Activated CD4-positive, alpha-beta T cell treated with anti-CD3 and anti-CD28 coated beads, Interleukin-10, Interleukin-2, amounts not matched to agents 100 ng/mL and 50 ng/mL, durations not matched to agents 16 hours and 8 hours (primary cell): ENCODE measurements around the gene KCMF1.
A peak's percentile ranks its signal among the peaks of the same experiment; 100 is the strongest.

Source experiments
- DNase-seq: peaks from one replicate; pipeline ENCODE4 v3.0.0-alpha.2; 2020

The KCMF1 gene

DNA sequence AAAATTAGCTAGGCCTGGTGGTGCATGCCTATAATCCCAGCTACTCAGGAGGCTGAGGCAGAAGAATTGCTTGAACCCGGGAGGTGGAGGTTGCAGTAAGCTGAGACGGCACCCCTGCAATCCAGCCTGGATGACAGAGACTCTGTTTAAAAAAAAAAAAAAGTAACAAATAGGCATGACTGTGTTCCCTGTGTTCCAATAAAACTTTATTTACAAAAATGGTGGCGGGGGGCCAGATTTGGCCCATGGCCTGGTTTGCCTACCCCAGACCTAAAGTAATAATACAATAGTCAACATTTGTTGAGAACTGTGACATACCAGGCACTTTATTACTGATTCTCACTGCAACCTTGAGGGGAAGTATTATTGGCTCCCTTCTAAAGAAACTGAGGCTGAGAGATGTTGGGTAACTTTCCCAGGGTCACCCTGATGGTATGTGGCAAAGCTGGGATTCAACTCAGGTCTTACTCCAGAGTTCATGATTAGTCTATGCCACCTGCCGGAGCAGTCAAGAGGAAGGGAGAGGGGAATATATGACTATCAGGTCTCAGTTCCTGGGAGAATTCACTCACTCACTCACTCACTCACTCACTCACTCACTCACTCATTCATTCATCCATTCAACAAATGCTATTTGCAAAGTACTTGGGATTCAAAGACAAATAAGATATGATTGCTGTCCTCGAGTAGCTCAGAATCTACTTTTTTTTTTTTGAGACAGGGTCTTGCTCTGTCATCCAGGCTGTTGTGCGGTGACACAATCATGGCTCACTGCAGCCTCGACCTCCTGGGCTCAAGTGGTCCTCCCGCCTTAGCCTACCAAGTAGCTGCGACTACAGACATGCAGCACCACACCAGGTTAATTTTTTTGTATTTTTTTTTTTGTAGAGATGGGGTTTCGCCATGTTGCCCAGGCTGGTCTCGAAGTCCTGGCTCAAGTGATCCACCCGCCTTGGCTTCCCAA is 14.3 kb upstream of the KCMF1 start:
- no peak for DNase-seq

DNA sequence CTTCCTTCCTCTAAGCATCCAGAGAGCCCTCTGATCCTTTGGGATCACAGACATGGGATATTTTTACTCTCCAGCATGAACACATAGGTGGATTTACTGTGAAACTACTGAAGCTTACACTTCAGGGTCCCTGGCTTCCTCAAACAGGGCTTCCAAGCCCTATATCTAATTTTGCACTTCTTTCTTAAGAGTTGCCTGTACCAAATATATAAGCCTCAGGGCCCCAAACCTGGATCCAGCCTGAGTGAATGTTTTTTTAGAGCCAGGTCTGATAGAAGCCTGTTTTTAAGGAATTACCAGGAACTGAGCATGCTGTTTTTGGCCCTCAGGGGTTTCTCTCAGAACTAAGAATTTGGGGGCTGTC is 13.2 kb upstream of the KCMF1 start:
- no peak for DNase-seq

DNA sequence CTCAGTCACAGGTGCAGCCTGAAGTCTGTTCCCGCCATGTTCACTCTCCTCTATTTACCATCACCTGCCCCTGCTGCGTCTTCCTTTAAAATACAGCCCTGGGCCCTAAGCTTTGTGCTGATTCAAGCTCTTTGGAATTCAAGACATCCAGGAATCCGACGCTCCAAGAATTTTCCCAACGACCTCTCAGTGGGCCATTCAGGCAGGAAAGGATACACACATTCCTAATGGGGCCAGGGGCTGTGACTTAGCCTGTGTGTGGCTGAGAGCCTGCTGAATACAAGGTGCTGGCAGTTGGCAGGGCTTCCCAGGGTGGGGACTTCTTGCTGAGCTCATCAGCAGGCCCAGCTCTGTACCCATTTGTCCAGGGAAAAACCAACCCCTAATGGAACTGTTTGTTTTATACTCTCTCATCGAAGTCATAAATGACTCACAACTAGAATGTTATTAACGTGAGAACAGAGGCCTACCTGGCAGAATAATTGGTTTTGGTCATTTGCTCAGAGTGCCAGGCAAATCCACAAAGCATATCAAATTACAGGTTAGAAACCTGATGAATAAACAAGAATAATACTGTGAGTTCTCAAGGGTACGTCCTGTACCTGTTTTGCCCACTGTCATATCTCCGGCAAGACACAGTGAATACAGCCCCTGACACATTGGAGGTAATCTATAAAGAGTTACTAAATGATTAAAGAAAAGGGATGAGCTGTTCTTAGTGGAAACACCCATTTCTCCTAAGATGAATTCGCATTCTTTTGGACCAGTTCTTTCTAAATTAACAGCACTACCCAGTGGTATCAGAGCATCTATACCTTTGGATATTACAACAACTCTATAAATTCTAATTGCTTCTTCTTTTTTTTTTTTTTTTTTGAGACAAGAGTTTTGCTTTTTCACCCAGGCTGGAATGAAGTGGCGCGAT is 12.6 kb upstream of the KCMF1 start:
- no peak for DNase-seq

DNA sequence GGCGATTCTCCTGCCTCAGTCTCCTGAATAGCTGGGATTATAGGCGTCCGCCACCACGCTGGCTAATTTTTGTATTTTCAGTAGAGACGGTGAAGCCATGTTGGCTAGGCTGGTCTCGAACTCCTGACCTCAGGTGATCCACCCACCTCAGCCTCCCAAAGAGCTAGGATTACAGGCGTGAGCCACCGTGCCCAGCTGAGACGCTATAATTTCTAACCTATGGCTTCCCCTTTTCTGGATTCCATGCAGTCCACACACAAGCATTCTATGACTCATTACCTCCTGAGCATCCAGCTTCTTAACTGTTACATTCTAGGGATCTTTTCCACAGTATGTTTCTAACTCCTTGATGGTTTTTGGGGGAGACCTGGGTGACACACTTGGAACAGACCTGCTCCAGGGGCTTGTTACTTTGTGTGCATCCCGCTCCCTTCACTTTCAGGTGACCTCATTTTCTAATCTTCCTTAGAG is 11.8 kb upstream of the KCMF1 start:
- no peak for DNase-seq

DNA sequence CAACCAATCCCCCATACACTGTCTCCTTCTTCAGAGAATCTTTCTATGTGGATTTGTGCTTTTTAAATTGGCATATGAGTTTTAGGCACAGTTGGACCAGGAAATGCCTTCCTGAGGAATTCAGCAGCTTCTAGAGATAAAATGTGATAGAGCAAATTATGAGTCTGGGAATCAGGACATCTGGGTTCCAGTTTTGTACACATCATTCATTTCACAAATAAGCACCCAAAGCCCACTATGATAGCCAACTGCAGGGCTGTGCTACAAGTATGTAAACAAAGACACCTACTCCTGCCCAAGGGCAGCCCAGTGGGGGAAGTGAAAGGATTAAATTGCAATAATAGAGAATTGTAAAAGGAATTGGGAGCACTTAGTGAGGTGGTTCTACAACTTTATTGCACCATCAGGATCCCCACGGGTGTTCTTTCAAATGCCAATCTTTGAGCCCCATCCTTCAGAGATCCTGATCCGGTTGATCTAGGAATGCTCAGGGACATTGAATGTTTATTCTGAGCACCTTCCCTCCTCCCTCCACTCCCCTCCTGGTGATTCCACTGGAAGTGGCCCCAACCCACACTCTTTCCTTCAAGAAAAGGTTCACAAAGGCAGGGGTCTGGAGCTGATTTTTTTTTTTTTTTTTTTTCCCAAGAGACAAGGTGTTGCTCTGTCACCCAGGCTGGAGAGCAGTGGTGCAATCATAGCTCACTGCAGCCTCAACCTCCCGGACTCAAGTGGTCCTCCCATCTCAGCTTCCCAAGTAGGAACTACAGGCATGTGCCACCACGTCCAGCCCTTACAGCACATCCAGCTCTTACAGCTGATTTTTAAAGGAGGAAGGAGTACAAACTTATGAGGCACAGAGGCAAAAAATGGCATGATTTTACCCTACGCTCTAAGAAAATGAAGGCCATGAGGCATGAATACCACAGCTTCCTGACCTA is 11.1 kb upstream of the KCMF1 start:
- no peak for DNase-seq

DNA sequence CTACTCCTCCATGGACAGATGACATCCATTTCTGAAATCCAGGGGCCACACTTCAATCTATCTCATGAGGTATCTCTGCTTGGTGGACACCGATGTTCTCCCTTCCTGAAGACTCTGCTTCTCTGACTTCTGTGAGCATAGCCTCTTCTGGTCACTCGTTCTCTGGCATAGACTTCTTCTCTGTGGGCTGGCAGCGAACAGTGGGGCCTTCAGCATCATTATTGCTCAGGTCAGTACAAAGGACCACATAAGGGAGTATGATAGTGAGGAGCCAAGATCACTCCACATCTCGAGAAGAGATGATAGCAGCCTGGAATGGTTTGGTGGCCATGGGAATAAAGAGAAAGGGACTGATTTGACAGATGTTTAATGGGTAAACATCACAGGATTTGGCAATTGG is 8.0 kb upstream of the KCMF1 start:
- DNase-seq, result no peak

DNA sequence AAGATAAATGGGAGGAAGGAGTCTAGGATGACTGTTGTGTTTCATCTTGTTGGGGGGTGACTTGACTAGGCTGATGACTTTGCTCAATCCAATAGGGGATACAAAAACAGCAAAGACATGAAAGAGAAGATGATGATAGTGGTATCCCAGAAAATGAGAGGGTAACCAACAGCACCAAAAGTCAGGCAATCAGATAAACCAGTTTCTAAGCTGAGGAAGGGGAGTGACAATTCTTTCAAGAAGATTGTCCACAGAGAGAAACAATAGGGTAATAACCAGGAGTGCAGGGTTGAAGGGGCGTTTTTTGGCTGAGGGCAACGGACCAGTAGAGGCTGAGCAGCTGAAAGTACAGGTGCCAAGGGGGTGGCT is 7.7 kb upstream of the KCMF1 start:
- DNase-seq, result no peak

DNA sequence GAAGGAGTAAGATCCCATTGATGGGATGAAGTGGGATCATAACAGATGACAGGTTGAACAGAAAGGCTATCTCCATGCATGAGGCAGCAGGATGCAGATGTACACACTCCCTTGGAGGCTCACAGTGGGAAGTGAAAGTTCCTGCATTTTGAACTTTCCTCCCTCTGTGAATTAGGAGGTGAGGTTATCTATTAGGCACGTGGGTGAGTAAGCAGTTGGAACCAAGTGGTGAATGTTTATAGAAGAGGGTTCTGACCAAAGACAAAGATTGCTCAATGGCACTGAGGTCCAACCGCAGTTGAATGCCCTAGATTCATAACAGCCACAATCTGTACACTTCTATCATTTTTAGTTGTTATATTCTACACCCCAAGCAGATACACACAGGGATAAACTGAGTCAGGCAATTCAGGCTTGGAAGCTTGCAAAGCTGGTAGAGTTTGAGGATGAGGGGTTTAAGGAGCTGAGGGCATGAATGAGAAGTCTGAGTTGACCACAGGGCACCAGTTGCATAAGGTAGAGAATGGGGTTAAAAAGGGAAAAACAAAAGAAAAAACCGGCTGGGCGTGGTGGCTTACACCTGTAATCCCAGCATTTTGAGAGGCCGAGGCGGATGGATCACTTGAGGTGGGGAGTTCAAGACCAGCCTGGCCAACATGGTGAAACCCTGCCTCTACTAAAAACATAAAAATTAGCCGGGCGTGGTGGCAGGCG is 7.1 kb upstream of the KCMF1 start:
- no peak for DNase-seq

DNA sequence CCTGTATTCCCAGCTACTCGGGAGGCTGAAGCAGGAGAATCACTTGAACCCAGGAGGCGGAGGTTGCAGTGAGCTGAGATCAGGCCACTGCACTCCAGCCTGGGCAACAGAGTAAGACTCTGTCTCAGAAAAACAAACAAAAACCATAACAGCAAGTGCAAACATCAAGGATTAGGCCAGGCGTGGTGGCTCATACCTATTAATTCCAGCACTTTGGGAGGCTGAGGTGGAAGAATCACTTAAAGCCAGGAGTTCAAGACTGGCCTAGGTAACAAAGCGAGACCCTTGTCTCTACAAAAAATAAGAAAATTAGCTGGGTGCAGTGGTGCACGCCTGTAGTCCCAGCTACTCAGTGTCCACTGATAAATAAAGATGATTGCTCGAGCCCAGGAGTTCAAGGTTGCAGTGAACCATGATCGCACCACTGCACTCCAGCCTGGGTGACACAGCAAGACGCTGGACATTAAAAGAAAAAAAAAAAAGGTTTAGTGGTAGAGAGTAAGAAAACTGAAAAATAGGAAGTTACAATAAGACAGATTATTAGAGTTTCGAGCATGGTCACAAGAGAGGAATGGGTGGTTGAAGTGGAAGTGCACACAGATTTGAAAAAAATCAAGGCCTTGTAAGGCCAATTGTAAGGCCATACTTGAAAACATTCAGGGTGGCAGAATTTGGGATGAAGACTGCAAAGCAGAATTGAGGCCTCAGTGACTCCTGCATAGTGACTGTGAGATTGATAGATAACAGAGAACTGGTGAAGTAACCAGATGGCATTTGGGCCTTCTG is 6.4 kb upstream of the KCMF1 start:
- no peak for DNase-seq

DNA sequence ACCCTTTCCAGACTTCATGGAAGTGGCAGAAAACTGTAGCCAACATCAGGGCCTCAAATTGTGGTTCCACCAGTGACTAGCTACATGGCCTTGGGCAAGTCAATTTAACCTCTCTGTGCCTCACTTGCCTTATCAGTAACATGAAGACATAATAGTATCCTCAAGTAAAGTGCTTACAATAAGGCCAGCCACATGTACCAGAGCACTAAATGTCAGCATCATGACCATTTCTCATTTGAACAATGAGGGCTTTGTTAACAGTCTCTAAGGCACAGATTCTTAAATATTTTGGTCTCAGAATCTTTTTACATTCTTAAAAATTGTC is 5.8 kb upstream of the KCMF1 start:
- DNase-seq, result no peak

DNA sequence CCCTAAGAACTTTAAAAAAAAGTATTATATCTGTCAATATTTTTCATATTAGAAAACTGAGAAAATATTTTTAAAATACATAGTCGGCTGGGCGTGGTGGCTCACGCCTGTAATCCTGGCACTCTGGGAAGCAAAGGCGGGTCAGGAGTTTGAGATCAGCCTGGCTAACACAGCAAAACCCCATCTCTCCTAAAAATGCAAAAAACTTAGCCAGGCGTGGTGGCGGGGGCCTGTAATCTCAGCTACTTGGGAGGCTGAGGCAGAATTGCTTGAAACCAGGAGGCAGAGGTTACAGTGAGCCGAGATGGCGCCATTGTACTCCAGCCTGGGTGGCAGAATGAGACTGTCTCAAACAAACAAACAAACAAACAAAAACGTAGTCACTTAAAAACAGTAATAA is 5.1 kb upstream of the KCMF1 start:
- DNase-seq, result no peak

DNA sequence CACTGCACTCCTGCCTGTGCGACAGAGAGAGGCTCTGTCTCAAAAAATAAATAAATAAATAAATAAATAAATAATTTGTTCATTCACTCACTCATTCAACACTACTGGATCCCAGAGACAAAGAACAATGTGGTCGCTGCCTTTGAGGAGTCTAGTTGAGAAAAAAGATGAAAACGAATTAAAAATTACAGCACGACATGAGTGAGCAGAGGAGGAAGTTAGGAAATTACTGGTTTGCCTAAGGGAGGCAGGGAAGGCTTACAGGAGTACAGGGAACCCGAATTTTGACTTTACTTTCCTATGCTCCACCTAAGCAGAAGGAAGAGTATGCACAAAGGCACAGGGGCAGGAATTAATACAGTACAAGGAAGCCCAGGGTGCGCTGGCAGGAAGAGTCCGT is 4.2 kb upstream of the KCMF1 start:
- DNase-seq, result no peak

DNA sequence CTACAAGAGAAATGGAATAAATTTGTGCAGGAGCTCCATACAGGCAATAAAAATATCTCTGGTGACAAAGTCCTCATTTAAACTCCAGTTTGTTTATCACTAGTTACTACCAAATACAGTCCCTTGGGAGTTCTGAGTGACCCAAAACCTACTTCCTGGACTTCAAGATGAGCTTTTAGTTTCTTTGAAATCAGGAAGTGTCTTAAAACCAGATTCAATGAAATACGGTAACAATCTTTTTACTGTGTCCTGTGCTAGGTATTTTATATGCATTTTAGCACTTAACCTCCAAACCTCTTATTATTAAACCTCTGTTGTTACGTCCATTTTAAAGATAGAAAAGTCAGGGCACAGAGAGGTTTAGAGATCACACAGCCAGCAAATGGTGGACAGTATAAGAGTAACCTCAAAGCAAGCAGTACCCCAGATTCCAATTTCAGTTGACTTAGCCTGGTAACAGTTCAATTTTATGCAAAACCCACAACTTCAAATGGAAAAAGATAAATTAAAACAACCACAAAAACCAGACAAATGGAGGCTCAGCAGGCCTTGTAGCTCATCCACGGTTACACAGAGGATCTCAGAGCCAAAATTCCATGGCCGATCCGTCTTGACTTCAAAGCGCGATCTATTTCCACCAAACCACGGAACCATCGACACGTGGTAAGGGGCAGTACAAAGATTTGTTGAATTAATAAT is 1.3 kb upstream of the KCMF1 start:
- DNase-seq, result peak; percentile 42

DNA sequence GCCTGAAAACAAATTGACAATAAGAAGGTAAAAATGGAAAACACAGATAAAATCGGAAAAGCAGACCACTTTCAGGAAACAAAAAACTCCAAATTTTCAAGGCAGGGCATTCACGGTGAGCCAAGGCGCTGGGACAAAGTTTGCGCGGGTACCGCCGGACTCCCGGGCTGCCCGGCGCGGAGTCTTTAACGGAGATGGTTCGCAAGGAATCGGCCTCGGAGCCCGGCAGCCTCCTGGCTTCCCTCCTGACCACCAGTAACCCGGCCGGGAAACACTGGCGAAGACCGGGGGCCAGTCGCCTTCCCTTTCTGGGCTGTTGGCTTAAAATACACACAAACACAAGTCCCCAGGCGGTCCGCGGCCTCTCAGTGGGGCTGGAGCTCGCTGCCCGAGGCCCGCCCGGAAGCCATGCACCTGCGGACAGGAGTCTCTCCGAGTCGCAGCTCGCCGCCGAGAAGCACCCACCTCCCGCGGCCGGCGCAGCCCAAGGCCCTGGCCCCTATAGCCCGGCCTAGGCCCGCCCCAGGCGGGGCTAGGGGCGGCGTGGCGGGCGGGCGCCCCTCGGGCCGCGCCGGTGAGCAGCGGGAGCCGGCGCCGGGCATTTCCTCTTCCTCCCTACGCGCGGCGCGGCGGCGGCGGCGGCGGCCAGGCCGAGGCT is 622 bp upstream of the KCMF1 start:
- DNase-seq, result peak; percentile 72

DNA sequence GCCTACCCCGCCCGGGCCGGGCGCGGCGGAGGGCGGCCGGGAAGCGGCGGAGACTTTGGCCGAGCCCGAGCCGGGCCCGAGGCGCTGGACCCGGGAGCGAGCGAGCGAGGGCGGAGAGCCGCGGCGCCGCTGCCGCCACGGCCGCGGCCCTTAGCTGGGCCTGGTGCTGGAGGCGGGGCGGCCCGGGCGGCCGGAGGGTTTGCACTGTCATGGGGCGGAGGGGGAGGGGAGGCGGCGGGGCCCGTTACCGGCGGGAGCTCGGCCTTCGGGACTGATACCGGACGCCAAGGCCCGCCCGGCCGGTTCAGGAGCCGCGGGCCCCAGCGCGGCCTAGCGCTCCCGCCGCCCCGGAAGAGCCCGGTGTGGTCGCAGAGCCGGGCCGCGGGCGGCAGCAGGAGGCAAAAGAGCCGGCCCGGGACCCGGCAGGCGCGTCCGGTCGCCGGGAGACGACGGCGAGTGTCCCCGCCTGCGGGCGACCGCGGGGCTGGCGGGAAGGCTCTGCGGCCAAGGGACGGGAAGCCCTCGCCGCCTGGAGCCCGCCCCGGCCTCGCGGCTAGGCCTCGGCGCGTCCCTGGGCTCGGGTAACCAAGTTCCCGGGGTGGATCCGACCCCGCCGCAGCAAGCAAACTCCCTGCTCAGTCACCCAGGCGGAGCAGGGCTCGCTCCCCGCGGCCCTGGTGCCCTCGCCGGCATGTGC is 697 bp downstream of the KCMF1 start:
- peak; percentile 69 for DNase-seq

DNA sequence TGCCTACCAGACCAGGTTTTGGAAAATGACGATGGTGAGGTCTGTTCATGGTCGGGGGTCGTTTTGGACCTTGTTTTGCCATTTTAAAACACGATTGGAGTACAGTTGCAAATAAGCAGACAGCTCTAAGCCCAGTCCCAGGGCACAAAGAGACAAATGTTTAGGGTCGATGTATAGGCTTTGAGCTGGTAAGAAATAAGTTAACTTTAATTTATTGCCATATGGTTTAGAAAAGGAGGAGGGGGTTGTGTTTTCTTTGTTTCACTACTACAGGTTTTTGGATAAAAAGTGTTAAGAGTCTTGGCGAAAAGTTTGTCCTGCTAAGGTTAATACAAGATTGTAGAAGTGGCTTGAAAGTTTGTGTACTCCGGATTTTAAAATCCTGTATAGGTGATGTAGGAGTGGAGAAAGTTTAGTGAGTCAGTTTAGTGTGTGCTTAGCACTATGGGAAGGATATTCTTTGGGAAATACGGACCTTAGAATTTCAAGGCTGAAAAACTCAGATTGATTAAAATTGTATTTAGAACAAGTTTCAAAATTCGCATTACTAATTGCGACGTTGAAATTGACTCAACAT is 1.3 kb downstream of the KCMF1 start:
- no peak for DNase-seq

DNA sequence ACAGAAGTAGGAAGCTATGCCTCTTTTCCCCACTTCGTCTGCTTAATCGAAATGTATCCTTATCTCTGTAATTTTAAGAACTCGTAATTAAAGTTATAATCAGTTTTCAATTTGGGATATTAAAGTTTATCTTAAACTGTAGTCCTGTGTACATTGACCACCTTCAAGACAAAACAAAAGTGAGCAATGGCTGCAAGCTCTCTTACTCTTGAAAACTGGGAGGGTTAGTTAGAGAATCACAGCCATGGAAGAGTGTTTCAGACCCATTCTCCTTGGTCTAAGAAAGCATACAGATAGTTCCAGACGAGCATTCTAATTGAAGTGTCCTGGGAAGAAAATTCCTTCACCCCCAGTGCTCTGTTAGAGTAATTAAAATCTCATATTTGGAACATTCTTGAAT is 2.0 kb downstream of the KCMF1 start:
- DNase-seq, result no peak

DNA sequence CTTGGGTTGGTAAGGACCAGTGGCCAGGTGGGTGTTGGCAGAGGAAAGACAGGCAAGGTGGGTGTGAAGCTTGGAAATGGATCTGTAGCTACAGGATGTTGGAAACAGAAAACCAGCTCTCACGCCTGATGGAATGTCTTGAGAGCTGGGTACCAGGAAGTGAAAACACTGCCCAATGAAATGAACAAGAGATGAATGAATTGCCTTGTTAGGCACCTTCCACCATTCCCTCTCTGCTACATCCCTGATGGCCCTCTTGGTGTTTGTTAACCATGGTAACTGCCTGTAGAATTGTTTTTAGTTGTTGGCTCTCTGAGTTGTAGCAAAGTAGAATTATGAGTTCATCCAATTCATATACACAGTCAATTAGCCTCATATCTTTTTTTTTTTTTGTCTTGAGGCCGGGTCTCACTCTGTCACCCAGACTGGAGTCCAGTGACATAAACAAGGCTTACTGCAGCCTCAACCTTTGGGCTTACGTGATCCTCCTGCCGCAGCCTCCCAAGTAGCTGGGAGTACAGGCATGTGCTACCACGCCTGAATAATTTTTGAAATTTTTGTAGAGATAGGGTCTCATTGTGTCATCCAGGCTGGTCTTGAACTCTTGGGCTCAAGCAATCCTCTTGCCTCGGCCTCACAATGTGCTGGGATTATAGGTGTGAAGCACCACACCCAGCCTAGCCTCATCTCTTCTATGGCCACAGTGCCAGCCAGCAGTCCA is 9.5 kb downstream of the KCMF1 start:
- DNase-seq, result no peak
